H1 (cell line): ENCODE results near the gene NOS3. TPM values are rescaled to one million over a fixed set of nuclear protein-coding genes. Genes with fewer than 3 reads are reported as not detected.

Experiments used
- CTCF ChIA-PET: fragments of 300-600 bp; sonication (Branson Sonifier 250); formaldehyde crosslinking; loops from one replicate; lab custom pipeline; 2021; ENCODE audit not compliant: partially characterized antibody; lab: Charles Lee
- POLR2A ChIA-PET: fragments of 300-600 bp; sonication (Branson Sonifier 250); formaldehyde crosslinking; loops from one replicate; lab custom pipeline; 2021; ENCODE audit warnings: inconsistent platforms; ENCODE audit not compliant: partially characterized antibody; lab: Charles Lee
- DNase-seq, 2 experiments: peaks; one replicate each; pipeline versions ENCODE4 v3.0.0 to v3.0.0-alpha.2; 2010 to 2022; ENCODE audit warnings: low spot score in 2 of 2, low read depth in 1 of 2, mixed read lengths in 1 of 2
- FAIRE-seq: peaks from 2 replicates; lab custom pipeline; 2011; peaks lifted over from hg19 to GRCh38; lab: Jason Lieb, UNC
- H2AFZ ChIP-seq: 2 replicates; pipeline ENCODE4 v1.8.1; 2012; ENCODE audit warnings: low read length, inconsistent platforms
- H2AK5ac ChIP-seq: 2 replicates; pipeline ENCODE4 v1.6.1; 2013; ENCODE audit warnings: low read depth, low read length
- H2BK120ac ChIP-seq: replicated peaks from 2 replicates; pipeline ENCODE3; 2013; ENCODE audit warnings: low read depth, low read length, inconsistent platforms
- H2BK12ac ChIP-seq: 2 replicates; pipeline ENCODE4 v1.6.1; 2013; ENCODE audit warnings: low read depth, low read length
- H2BK15ac ChIP-seq: 2 replicates; pipeline ENCODE4 v1.6.1; 2013; ENCODE audit warnings: low read length
- H2BK20ac ChIP-seq: 2 replicates; pipeline ENCODE4 v1.6.1; 2013; ENCODE audit warnings: low read length
- H2BK5ac ChIP-seq: 2 replicates; pipeline ENCODE4 v1.6.1; 2013; ENCODE audit warnings: low read depth, low read length
- H3K14ac ChIP-seq: 2 replicates; pipeline ENCODE4 v1.6.1; 2013; ENCODE audit warnings: inconsistent platforms; ENCODE audit not compliant: insufficient read length
- H3K18ac ChIP-seq: 2 replicates; pipeline ENCODE4 v1.6.1; 2013; ENCODE audit warnings: low read length; ENCODE audit errors: extremely low read depth
- H3K23ac ChIP-seq: 2 replicates; pipeline ENCODE4 v1.6.1; 2013; ENCODE audit warnings: inconsistent platforms; ENCODE audit not compliant: insufficient read length
- H3K23me2 ChIP-seq: 2 replicates; pipeline ENCODE4 v1.6.1; 2013; ENCODE audit warnings: low read depth, low read length
- H3K27ac ChIP-seq: 2 replicates; pipeline ENCODE4 v1.6.1; 2011; ENCODE audit warnings: low read depth, low read length, inconsistent platforms
- H3K27me3 ChIP-seq, 4 experiments: replicated peaks in 1 of 4; 1 replicate in 1 of 4; 2 replicates in 3 of 4; pipeline versions ENCODE4 v1.6.1 to v1.8.1; 2011 to 2013; ENCODE audit warnings: low read length in 3 of 4, mild to moderate bottlenecking in 3 of 4, inconsistent platforms in 2 of 4, mixed read lengths in 2 of 4, moderate library complexity in 1 of 4; ENCODE audit not compliant: control insufficient read depth in 3 of 4, insufficient read depth in 3 of 4; ENCODE audit errors: extremely low read depth in 1 of 4
- H3K36me3 ChIP-seq, 4 experiments: 2 replicates each; pipeline versions ENCODE4 v1.6.1 to v1.8.1; 2011 to 2013; ENCODE audit warnings: mild to moderate bottlenecking in 4 of 4, low read length in 3 of 4, moderate library complexity in 2 of 4, control low read depth in 1 of 4, inconsistent platforms in 1 of 4; ENCODE audit not compliant: insufficient read depth in 4 of 4, control insufficient read depth in 2 of 4
- H3K4ac ChIP-seq: replicated peaks from 2 replicates; pipeline ENCODE3; 2013; ENCODE audit warnings: low read length, low read depth, mixed read lengths, inconsistent platforms; ENCODE audit not compliant: insufficient read length
- H3K4me1 ChIP-seq, 4 experiments: replicated peaks in 1 of 4; 1 replicate in 1 of 4; 2 replicates in 3 of 4; pipeline versions ENCODE4 v1.6.1 to v1.8.1; 2011 to 2013; ENCODE audit warnings: low read length in 3 of 4, inconsistent platforms in 2 of 4, mixed read lengths in 1 of 4; ENCODE audit not compliant: insufficient read depth in 4 of 4, control insufficient read depth in 3 of 4
- H3K4me2 ChIP-seq, 2 experiments: 2 replicates each; pipeline versions ENCODE4 v1.6.1 to v1.8.1; 2011 to 2013; ENCODE audit warnings: low read depth in 2 of 2, low read length in 2 of 2, control low read depth in 1 of 2, inconsistent platforms in 1 of 2, mild to moderate bottlenecking in 1 of 2; ENCODE audit not compliant: insufficient read depth in 1 of 2
- H3K4me3 ChIP-seq, 4 experiments: fragments of 200-600, 300-600 bp in 1 of 4; sonication (generic), shearing (Covaris generic), sonication (Bioruptor Twin) in 1 of 4; 2 replicates each; pipeline versions ENCODE4 v1.5.1 to v1.8.1; 2011 to 2016; ENCODE audit warnings: low read length in 4 of 4, low read depth in 3 of 4, control low read depth in 2 of 4, inconsistent platforms in 2 of 4, mild to moderate bottlenecking in 2 of 4, mixed read lengths in 1 of 4, moderate library complexity in 1 of 4; ENCODE audit not compliant: insufficient read depth in 2 of 4; ENCODE audit errors: extremely low read depth in 1 of 4
- H3K56ac ChIP-seq: replicated peaks from 2 replicates; pipeline ENCODE3; 2013; ENCODE audit warnings: low read depth, mild to moderate bottlenecking, mixed read lengths, low read length, inconsistent platforms; ENCODE audit not compliant: insufficient read length
- H3K79me1 ChIP-seq: 2 replicates; pipeline ENCODE4 v1.6.1; 2013; ENCODE audit warnings: low read depth, low read length, control low read depth
- H3K79me2 ChIP-seq, 2 experiments: 2 replicates each; pipeline versions ENCODE4 v1.6.1 to v1.8.1; 2012 to 2013; ENCODE audit warnings: low read length in 2 of 2, mild to moderate bottlenecking in 2 of 2, inconsistent platforms in 1 of 2; ENCODE audit not compliant: insufficient read depth in 2 of 2, control insufficient read depth in 1 of 2
- H3K9ac ChIP-seq, 4 experiments: replicated peaks in 1 of 4; 1 replicate in 1 of 4; 2 replicates in 3 of 4; pipeline versions ENCODE4 v1.6.1 to v1.8.1; 2011 to 2013; ENCODE audit warnings: low read depth in 3 of 4, low read length in 3 of 4, control low read depth in 2 of 4, mild to moderate bottlenecking in 2 of 4, moderate library complexity in 2 of 4, inconsistent platforms in 1 of 4; ENCODE audit errors: extremely low read depth in 1 of 4
- H3K9me3 ChIP-seq, 2 experiments: 2 replicates each; pipeline versions ENCODE4 v1.6.1 to v1.8.1; 2012 to 2013; ENCODE audit warnings: mild to moderate bottlenecking in 2 of 2, moderate library complexity in 2 of 2, control low read depth in 1 of 2, inconsistent platforms in 1 of 2, low read depth in 1 of 2, low read length in 1 of 2, mixed read lengths in 1 of 2; ENCODE audit not compliant: insufficient read depth in 2 of 2
- H4K20me1 ChIP-seq, 2 experiments: replicated peaks in 1 of 2; 2 replicates each; pipeline versions ENCODE3 to v1.8.1; 2011 to 2013; ENCODE audit warnings: inconsistent platforms in 2 of 2, low read length in 2 of 2, mild to moderate bottlenecking in 1 of 2; ENCODE audit not compliant: insufficient read depth in 2 of 2, control insufficient read depth in 1 of 2
- H4K5ac ChIP-seq: 2 replicates; pipeline ENCODE4 v1.6.1; 2013; ENCODE audit warnings: low read length, low read depth, mixed read lengths, inconsistent platforms; ENCODE audit not compliant: insufficient read length
- H4K8ac ChIP-seq: 2 replicates; pipeline ENCODE4 v1.8.0; 2013; ENCODE audit warnings: mild to moderate bottlenecking, moderate library complexity, low read length, inconsistent platforms; ENCODE audit not compliant: insufficient read depth; ENCODE audit errors: extremely low read depth
- H4K91ac ChIP-seq: replicated peaks from 2 replicates; pipeline ENCODE3; 2013; ENCODE audit warnings: low read length, mixed read lengths, inconsistent platforms; ENCODE audit not compliant: insufficient read length
- BACH1 ChIP-seq: IDR thresholded peaks from 2 replicates; pipeline ENCODE4 v1.6.1; 2012; ENCODE audit warnings: low read length, improper control_type of control experiment
- BCL11A ChIP-seq, 2 experiments: IDR thresholded peaks; one replicate each; pipeline ENCODE4 v1.6.1; 2011; ENCODE audit warnings: low read depth in 2 of 2, low read length in 2 of 2, mild to moderate bottlenecking in 2 of 2
- CTBP2 ChIP-seq: IDR thresholded peaks from 2 replicates; pipeline ENCODE4 v1.7.0; 2011; ENCODE audit warnings: borderline replicate concordance, mild to moderate bottlenecking, moderate library complexity, mixed read lengths, low read length; ENCODE audit not compliant: insufficient read depth, insufficient read length
- EZH2 ChIP-seq: fragments of 200-600 bp; sonication (generic); IDR thresholded peaks from 2 replicates; pipeline ENCODE4 v1.7.1; 2012; ENCODE audit warnings: low read depth, mild to moderate bottlenecking, moderate library complexity, low read length, inconsistent platforms; ENCODE audit not compliant: severe bottlenecking
- MAFK ChIP-seq: IDR thresholded peaks from 2 replicates; pipeline ENCODE4 v1.6.1; 2012; ENCODE audit warnings: low read depth, mild to moderate bottlenecking, improper control_type of control experiment, low read length
- NRF1 ChIP-seq: IDR thresholded peaks from 2 replicates; pipeline ENCODE4 v1.6.1; 2011; ENCODE audit warnings: mild to moderate bottlenecking, low read depth, low read length, improper control_type of control experiment
- POLR2AphosphoS5 ChIP-seq: IDR thresholded peaks from 2 replicates; pipeline ENCODE4 v1.6.1; 2011; ENCODE audit warnings: low read depth, low read length
- RAD21 ChIP-seq, 2 experiments: IDR thresholded peaks in 1 of 2; conservative IDR thresholded peaks in 1 of 2; 2 replicates each; pipeline ENCODE4 v1.6.1; 2011; ENCODE audit warnings: low read depth in 2 of 2, low read length in 2 of 2, improper control_type of control experiment in 1 of 2, inconsistent platforms in 1 of 2, mild to moderate bottlenecking in 1 of 2, moderate library complexity in 1 of 2
- RXRA ChIP-seq: IDR thresholded peaks from 2 replicates; pipeline ENCODE4 v1.6.1; 2011; ENCODE audit warnings: low read depth, mild to moderate bottlenecking, low read length, moderate library complexity; ENCODE audit not compliant: insufficient read depth
- WGBS, 2 experiments: shearing (Covaris generic) in 1 of 2; methylation state at CpG; one replicate each; pipeline versions ENCODE4 v1.1.6 to v1.1.7; 2013 to 2015; ENCODE audit warnings: low lambda C conversion rate in 2 of 2, mixed read lengths in 2 of 2, inconsistent platforms in 1 of 2, low coverage in 1 of 2, missing lambda C conversion rate in 1 of 2; ENCODE audit not compliant: insufficient replicate concordance in 2 of 2, insufficient coverage in 1 of 2, insufficient read length in 1 of 2; ENCODE audit errors: extremely low coverage in 1 of 2, missing lambda C conversion rate in 1 of 2; 5-methylcytosine and 5-hydroxymethylcytosine counted together
- polyA plus RNA-seq, 7 experiments: library from polyadenylated mRNA; depleted of rRNA in 3 of 7; stranded (reverse) in 5 of 7; unstranded in 2 of 7; fragments of >200 nt in 5 of 7; fragments of 200-250 nt in 2 of 7; gene quantifications; 1 replicate in 5 of 7; 2 replicates in 1 of 7; 4 replicates in 1 of 7; pipeline versions ENCODE4 v1.2.1 to v1.2.3, GENCODE V29; 2011 to 2013; ENCODE audit warnings: missing spikeins in 2 of 7, mixed read lengths in 2 of 7
- total RNA-seq: library from RNA; stranded (reverse); fragmentation: NEBNext Ultra II Directional; extraction: Animal tissue kit (Norgen Biotek cat#: 25700); gene quantifications from 2 replicates; pipeline ENCODE4 v1.2.1, GENCODE V29; 2021

Gene NOS3
- total and polyA plus RNA-seq, 2 of the 8 experiments (the other 6 are each of a cell fraction or from before 2014, with no cell fraction given), result 4.4 to 16.2 TPM

DNA sequence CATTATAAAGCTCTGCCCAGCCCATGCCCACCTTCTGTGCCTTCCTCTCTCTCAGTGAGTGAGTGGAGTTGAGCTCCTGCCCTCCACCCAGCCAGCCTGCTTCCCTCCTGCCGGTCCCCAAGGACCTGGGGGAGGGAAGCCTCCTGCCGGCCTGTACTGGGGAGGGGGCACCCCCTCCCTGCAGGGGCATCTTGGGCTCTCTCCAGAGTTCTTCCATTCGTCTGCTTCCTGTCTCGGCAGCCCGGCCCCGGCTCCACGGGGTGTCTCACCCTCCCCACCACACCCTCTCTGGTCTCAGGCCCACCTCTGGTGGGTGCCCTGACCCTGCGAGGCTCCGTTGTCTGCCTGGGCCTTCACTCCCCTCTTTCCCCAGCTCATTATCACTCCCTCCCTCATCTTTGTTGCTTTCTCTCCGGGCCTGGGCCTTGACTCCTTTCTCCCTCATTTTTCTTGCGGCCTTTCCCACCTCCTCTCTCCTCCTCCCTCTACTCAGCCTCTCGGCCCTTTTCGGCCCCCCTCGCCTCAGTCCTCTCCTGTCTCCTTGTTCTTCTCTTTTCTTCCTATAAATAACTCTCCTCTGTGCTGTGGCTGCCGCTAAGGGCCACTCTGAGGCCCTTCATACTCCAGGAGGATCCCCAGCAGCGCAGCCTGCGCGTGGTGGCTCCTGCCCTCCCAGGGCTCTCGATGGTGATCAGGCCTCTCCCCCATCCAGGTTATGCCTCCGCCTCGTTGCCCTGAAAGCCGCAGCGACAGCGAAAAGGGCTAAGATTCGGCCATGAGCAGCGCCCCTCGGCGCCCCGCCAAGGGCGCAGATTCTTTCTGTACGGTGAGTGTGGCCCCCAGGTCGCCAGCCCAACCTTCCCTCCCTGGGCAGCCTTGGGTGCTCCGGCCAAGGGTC, 70.6 kb downstream of the NOS3 start:
- peak overlapping the region in 2 of 4 experiments; percentile 25 to 38; a peak in 1 of 7 replicates for H3K9ac ChIP-seq
- H2BK15ac ChIP-seq, result peak overlapping the region; percentile 48; the same call in 1 of the 2 replicates
- no peak overlapping the region for H2BK120ac ChIP-seq
- peak overlapping the region; percentile 93; the same call in 1 of the 2 replicates for H2AK5ac ChIP-seq
- peaks cover 9 to 40% (median 32%) of the 10 kb centered on the region in 4 experiments for H3K4me1 ChIP-seq
- POLR2A ChIA-PET, result interaction anchor here (0.7 to 7.9 kb wide), 16 partner anchors 10 to 191 kb away, joined by 3 to 77 read pairs (median 6); partner anchors contain the start of genes ABCB8, AGAP3 and FASTK
- 43% methylated on average over 29 of the region's 33 CpGs; no CpG with 5 or more reads in 1 of the 2 experiments for WGBS, 2 experiments
- H4K5ac ChIP-seq, result no peak overlapping the region
- peaks cover 0 to 8% of the 10 kb centered on the region in 2 experiments; a peak in 1 of 4 replicates for H3K79me2 ChIP-seq
- no peaks in the 10 kb centered on the region for H3K9me3 ChIP-seq
- peaks cover 0 to 18% (median 9%) of the 10 kb centered on the region in 4 experiments; a peak in 6 of 8 replicates for H3K36me3 ChIP-seq
- H3K27me3 ChIP-seq, result peaks cover 0 to 7% (median 2%) of the 10 kb centered on the region in 4 experiments; a peak in 4 of 7 replicates
- H3K23me2 ChIP-seq, result peaks cover 33% of the 10 kb centered on the region
- H2BK5ac ChIP-seq, result peak overlapping the region; percentile 82; the same call in 1 of the 2 replicates
- no peak overlapping the region for H3K27ac ChIP-seq
- no peak overlapping the region for H3K56ac ChIP-seq
- H4K91ac ChIP-seq, result peak overlapping the region; percentile 34
- peak overlapping the region; percentile 19 to 91 (median 74); a peak in 6 of 8 replicates for H3K4me3 ChIP-seq
- peaks cover 6% of the 10 kb centered on the region; the same call in 1 of the 2 replicates for H3K79me1 ChIP-seq
- peak overlapping the region; percentile 86 to 99 for H3K4me2 ChIP-seq
- H2BK20ac ChIP-seq, result no peak overlapping the region
- H2AFZ ChIP-seq, result no peak overlapping the region
- H3K18ac ChIP-seq, result peak overlapping the region; percentile 52
- H3K14ac ChIP-seq, result no peak overlapping the region
- DNase-seq (peak in 1 of 2 experiments; percentile 63), FAIRE-seq (no peak)
- H3K23ac ChIP-seq, result no peak overlapping the region
- H2BK12ac ChIP-seq, result peak overlapping the region; percentile 75; the same call in 1 of the 2 replicates
- CTCF ChIA-PET, result interaction anchor here (0.8 to 9.7 kb wide), 15 partner anchors 11 to 87 kb away, joined by 3 to 88 read pairs (median 5); partner anchors contain the start of genes ABCB8 and AGAP3
- H4K8ac ChIP-seq, result no peak overlapping the region; the same call in 1 of the 2 replicates
- peaks cover 5 to 11% of the 10 kb centered on the region in 2 experiments for H4K20me1 ChIP-seq
- peak overlapping the region; percentile 36 for H3K4ac ChIP-seq
- TF ChIP-seq CTBP2 (no peak), MAFK (no peak), EZH2 (no peak), RAD21 (IDR thresholded peaks at IDR 0.05 in 1 of 2, conservative IDR thresholded peaks at IDR 0.05 in 1 of 2; ENCODE audit: low read depth in 2 of 2, low read length in 2 of 2) (no peak), POLR2AphosphoS5 (no peak), BCL11A (IDR thresholded peaks at IDR 0.05; ENCODE audit: low read depth in 2 of 2, low read length in 2 of 2) (no peak), NRF1 (no peak), BACH1 (no peak), RXRA (no peak)
